ENCODE data around the gene C1orf226. TPM values are rescaled to one million over a fixed set of nuclear protein-coding genes. Genes with fewer than 3 reads are reported as not detected.

Gene C1orf226
- polyA plus RNA-seq, 4 donors, result 13.2 to 25.8 (median 19.5) TPM

DNA sequence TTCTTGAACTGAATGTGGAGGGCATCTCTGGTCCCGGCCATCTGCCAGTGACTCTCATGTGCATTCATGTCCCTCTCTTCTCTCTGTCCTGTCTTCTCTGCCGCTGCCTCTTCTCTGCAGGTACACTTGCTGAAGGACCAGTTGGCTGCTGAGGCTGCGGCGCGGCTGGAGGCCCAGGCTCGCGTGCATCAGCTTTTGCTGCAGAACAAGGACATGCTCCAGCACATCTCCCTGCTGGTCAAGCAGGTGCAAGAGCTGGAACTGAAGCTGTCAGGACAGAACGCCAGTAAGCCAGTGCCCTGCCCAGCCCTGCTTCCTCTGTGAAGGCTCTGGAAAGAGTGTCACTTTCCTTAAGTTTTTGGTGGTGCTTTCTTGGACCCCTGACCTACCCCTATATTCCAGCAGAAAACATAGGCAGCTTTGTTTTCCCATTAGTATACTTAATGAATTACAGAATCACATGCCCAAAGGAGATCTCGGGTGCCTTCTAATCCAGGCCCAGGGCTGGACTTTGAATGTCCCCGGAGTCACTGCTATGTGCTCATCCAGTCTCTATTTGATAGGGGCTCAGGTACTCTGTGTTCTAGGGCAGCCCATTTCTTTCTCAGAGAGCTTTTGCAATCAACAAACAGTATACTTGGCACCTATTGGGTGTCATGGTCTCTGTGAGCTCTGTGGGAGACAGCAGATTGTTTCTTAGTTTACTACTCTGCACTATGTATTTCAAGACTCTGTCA, 16.1 kb upstream of the C1orf226 start:
- no peak for DNase-seq (ENCODE audit: low read depth in 4 of 4, low spot score in 2 of 4)

DNA sequence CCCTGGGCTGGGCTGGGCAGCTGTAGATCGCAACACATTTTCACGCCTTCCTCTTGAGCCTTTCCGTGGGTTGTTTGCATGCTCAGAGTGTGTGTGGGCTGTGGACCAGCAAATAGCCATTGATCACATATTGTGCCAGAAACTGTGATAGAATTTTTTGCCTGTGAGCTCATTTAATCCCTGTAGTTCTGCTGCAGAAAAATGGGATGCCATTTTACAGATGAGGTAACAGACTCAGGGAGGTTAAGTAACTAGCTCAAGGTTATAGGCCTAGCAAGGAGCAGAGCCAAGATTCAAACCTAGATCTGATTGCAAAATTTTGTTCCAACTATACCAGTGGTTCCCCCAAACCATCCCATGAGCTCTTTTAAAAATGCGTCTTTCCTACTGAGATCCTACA, 15.4 kb upstream of the C1orf226 start:
- DNase-seq (ENCODE audit: low read depth in 4 of 4, low spot score in 2 of 4), result no peak

DNA sequence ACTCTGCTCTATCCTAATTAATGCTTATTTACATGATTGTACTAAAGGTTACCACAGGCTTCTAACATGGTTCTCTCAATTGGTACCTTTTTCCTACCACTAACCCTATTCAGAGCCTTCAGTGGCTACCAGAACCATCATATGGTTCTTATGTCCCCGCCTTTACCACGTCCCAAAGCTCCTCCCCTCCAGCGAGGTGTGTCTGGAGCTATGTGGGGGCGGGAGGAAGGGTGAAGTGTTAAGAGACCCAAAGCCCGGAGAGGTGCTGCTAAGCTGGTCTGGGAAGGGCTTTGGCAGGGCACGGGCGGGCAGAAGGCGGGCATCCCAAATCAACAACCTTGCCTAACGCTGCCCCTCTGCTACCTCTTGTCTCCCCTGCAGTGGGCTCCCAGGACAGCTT, 14.9 kb upstream of the C1orf226 start:
- no peak for DNase-seq (ENCODE audit: low read depth in 4 of 4, low spot score in 2 of 4)

DNA sequence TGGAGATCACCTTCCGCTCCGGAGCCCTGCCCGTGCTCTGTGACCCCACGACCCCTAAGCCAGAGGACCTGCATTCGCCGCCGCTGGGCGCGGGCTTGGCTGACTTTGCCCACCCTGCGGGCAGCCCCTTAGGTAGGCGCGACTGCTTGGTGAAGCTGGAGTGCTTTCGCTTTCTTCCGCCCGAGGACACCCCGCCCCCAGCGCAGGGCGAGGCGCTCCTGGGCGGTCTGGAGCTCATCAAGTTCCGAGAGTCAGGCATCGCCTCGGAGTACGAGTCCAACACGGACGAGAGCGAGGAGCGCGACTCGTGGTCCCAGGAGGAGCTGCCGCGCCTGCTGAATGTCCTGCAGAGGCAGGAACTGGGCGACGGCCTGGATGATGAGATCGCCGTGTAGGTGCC, 14.5 kb upstream of the C1orf226 start:
- no peak for DNase-seq (ENCODE audit: low read depth in 4 of 4, low spot score in 2 of 4)

DNA sequence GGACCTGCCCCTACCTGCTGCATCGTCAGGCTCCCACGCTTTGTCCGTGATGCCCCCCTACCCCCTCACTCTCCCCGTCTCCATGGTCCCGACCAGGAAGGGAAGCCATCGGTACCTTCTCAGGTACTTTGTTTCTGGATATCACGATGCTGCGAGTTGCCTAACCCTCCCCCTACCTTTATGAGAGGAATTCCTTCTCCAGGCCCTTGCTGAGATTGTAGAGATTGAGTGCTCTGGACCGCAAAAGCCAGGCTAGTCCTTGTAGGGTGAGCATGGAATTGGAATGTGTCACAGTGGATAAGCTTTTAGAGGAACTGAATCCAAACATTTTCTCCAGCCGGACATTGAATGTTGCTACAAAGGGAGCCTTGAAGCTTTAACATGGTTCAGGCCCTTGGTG, 13.8 kb upstream of the C1orf226 start:
- DNase-seq (ENCODE audit: low read depth in 4 of 4, low spot score in 2 of 4), result no peak

DNA sequence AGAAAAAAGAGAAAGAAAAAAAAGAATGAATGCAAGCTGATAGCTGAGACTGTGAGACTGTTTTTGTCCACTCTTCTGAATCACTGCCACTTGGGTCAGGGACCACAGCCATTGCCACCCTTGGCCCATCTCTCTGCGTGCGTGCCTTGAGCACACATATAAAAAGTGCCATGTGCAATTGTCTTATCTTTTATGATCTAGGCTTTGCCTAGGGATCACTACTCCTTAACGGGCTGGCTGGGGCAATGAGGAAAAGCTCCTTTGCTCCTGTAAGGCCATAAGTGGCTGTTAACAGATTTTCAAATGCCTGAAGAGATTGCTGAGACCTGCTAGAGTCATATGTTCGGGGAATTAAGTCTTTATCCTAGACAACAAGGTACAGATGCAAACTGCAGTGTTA, 13.1 kb upstream of the C1orf226 start:
- no peak for DNase-seq (ENCODE audit: low read depth in 4 of 4, low spot score in 2 of 4)

DNA sequence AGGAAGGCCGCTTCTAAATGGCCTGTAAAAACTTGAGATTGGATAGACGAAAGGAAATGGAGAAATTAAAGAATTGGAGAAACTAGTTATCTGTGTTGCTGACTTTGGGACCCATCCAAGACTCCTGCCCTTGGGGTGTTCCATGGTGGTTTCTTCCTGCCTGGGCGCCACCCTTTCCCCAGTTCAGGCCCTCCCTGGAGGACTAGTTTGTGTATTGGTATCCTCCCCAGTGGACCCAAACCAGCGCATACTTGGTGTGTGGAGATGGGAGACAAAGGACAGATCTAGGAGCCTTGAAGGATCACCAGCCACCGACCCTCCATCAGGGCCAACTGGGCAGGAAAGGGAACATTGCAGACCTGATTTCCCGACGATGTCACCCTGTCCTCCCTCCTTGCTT, 12.0 kb upstream of the C1orf226 start:
- no peak for DNase-seq (ENCODE audit: low read depth in 4 of 4, low spot score in 2 of 4)

DNA sequence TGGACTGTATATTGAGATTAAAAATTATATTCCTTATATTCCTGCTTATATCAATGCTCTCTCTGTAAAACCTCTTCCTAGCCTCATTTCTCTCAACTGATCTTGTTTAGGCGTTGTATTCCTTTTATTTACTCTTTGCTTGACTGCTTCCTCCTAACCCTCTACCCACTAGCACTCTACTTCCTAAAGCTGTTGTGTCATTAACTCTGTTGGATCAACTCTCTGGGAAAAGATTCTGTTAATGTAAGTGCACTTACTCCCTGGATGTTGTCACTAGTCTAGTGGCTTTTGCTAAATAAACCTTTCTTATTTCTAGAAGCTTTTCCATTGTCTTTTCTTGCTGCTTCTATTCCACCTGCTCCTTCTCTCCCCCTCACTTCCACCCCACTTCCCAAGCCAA, 11.4 kb upstream of the C1orf226 start:
- DNase-seq (ENCODE audit: low read depth in 4 of 4, low spot score in 2 of 4), result no peak

DNA sequence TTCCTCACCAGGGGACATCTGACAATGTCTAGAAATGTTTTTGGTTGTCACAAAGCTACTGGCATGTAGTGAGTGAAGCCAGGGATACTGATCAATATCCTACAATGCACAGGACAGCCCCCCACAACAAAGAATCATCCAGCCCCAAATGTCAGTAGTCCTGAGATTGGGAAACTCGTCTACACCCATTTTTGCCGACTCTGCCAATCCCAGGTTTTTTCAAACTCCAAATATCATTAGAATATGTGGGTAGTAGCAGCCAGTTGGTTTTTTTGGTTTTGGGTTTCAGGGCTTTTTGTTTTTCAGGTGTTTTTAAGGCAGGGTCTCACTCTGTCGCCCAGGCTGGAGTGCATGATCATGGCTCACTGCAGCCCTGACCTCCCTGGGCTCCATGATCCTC, 10.8 kb upstream of the C1orf226 start:
- no peak for DNase-seq (ENCODE audit: low read depth in 4 of 4, low spot score in 2 of 4)

DNA sequence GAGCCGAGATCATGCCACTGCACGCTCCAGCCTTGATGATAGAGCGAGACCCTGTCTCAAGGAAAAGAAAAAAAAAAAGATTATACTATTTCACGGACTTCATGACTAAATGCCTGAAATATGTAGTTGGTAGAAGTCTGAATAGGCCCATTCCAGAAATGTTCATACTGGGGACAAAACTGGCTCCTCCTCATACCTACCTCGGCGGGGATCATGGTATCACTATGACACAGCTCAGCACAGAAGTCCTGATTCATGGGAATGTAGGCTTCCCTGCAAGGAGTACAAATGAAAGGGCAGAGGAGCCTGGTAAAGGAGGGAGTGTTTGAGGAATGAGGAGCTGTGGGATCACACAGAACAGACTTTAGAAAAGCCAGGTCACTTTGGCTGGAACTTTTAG, 9.9 kb upstream of the C1orf226 start:
- no peak for DNase-seq (ENCODE audit: low read depth in 4 of 4, low spot score in 2 of 4)

DNA sequence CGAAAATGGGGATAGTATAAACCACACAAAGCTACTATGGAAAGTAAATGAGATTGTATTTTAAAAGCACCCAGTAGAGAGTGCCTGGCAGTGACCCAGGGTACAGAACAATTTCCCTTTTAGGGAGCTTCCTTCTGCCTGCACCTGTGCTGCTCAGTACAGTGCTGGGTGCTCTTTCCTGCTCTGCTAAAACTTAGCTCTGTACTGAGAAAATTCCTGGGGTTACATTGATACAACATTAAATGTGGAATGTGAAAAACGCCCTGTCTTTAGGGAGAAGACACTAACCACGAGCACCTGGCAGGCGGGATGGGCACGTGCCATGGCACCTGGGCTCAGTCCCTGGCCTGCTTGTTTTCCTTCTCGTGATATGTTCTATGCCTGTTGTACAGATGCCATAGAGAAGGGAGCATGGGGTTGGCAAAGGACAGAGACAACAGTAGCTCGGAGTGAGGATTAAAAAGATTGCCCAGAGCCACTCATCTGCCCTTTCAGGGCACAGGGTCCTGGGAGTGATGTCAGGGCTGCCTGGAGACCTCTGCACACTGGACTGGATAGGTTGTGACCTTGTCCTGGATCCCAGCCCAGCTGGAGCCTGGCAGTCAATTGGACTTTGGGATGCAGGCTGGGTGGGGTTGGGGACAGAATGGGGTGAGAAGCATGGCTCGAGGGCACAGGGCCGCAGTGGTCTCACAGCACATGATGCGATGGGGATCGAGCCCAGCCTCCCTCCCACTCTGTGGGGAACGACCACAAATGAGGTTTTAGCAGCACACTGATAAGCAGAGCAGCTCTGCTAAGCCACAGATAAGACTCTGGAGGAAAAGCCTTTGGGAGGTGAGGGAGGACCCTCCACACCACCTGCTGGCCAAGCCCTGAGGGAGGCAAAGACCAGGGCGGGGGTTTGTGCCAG, 9.1 kb upstream of the C1orf226 start:
- no peak for DNase-seq (ENCODE audit: low read depth in 4 of 4, low spot score in 2 of 4)

DNA sequence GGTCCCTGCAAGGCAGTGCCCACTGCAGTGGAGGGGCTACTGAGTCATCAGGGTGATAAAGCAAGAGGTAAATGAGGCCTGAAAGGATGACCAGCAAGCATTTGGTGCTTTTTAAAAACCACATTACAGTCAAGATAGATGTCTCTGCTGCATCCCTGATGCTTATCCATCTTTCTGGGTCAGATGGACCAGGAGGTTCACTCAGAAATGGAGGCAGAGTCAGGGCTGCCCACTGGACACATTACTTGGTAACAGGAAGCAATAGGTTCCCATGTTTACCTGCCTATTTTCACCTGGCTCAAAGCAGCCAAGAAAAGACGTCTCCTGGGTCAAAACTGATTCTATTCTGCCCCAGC, 8.5 kb upstream of the C1orf226 start:
- no peak for DNase-seq (ENCODE audit: low read depth in 4 of 4, low spot score in 2 of 4)

DNA sequence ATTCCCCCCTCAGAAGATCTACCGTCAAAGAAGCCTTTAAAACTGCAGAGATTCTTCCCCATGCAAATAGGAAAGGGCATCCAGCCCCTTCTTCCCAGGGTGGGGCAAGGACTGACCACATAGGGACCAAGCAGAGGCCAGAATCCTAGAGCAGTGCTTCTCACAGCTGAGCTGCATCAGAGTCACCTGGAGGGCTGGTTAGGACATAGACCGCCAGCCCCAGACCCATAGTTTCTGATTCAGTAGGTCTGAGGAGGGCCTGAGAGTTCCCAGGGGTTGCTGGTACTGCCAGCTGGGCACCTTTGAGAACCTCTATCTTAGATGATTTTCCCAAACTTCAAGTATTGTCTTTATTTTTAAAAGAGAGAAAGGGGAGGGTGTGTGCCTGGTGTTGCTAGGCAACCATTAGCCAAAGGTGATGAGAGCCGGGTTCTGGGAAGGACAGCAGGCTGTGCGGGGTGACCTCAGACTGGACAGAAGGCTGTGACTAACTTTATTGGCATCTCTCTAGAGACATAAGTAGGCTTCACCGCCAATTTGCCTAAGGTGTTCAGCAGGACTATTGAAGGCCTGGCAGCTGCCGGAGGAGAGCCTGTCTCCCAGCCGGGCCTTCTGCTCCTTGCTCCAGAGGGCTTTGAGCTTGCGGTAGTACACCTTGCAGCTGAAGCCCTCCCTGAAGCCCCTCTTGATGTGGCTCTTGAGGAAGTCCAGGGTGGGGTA, 7.8 kb upstream of the C1orf226 start:
- no peak for DNase-seq (ENCODE audit: low read depth in 4 of 4, low spot score in 2 of 4)

DNA sequence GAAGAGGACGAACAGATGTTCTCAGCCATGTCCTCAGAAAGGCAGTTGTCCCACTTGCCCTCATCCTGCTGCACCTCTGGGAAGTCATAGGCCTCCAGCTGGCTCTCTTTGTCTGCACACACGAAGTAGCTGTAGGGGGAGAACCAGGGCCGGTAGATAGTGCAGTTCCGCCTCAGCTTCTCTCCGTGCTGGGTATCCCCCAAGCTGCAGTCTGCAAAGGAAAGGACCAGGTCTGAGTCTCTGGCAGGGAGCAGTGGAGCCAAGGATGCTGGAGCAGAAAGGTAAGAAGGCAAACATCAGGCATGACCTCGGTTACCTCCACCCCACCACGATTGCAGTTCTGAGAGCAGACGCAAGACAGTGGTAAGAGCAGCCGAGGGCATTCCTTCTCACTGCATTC, 7.1 kb upstream of the C1orf226 start:
- no peak for DNase-seq (ENCODE audit: low read depth in 4 of 4, low spot score in 2 of 4)

DNA sequence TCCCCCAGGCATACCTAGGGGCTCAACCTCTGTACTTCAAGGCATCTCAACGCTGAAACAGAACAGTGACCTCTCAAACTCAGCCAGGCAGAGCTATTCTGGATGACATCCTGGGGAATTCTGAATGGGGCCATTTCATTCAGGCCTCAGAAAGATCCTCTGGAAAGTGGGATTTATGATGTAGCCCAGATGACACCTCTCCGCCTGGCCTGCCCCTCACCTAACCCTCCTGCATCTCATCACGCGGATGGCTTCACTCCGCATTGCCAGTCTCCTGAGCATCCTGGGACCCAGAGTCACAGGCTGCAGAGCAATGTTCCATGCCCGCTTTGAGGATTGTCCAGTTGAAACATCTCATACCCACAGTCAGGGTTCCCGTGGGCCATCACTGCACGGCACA, 6.1 kb upstream of the C1orf226 start:
- no peak for DNase-seq (ENCODE audit: low read depth in 4 of 4, low spot score in 2 of 4)

DNA sequence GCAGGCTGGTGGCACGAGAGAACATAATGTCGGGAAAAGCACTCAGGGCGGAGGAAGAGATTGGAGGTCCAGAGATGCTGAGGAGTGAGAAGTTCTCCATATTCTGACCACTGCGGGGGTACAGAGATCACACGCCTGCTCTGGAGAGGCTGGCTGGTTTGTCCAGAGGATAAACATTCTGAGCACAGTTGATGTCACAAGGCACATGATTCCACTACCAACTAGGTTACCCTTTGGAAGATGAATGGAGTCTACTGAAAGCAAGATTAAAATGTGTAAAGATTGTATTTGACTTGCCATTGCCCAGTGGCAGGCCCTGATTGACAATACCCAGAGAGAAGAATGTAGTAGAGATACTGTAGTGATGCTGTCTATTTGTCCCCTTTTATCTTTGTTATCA, 4.8 kb upstream of the C1orf226 start, which contains the start of gene SPATA46:
Gene SPATA46 (minus strand): TSS at position 164 of the 400 bp plus-strand sequence. CDS start 64 bp downstream, at position 100.
- no peak for DNase-seq (ENCODE audit: low read depth in 4 of 4, low spot score in 2 of 4)

DNA sequence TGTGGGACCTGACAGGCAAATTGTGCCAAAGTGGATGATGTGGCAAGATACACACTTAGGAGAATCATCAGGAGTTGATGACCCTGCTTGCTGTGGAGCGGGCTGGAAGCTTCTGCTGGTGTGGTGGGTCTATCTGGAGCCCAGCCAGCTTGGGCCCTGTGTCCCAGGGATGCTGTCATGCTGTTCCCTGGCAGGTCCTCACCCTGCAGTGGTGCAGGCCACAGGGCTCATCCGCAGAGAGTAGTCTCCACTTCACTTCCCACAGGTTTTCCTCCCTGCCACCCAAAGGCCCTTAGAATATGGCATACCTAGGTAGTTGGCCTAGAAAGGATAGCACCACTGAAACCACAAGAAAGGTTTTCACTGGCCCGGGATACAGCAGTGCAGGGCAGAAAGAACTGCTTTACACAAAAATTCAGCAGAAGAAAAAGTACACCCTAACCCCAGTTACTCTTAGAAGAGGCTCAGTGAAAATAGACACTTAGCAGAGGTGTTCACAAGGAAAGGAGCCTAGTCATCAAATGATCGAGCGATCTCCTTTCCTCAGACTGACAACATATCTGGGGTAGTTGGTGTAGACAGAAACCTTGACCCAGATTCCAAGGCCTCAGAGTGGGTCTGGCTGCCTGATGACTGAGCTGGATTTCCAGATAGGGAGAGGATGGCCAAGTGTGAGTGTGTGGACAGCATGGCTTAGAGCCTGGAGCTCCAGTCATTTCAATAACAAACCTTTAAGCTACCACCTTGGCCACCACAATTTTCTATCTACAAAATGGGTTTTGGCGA, 1.3 kb upstream of the C1orf226 start:
- no peak for DNase-seq (ENCODE audit: low read depth in 4 of 4, low spot score in 2 of 4)

DNA sequence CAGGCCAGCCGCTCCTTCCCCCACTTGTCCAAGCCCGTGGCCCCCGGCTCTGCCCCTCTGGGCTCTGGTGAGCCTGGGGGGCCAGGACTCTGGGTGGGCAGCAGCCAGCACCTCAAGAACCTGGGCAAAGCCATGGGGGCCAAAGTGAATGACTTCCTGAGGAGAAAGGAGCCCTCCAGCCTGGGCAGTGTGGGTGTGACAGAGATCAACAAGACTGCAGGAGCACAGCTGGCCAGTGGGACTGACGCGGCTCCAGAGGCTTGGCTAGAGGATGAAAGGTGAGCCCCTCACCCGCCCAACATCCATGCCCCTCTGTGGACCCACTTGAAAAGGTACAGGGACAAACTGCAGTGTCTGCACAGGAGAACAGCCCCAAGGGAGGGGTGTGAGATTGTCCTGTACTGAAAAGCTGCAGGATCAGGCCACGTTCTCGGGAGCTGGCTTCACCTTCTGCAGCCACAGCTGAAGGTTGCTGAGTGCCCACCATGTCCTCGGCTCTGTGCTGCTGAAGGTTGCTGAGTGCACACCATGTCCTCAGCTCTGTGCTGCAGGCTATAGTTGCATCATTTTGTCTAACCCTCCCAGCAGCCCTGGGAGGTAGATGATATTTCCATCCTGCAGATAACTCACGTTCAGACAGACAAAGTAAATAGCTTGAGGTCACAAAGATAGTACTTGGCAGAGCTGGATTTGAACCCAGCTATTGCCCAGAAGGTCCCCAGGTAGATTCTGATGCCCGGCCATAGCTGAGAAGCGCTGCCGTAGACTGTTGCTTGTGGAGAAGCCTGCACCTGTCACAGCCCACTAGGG, 618 bp downstream of the C1orf226 start:
- DNase-seq (ENCODE audit: low read depth in 4 of 4, low spot score in 2 of 4), result no peak

DNA sequence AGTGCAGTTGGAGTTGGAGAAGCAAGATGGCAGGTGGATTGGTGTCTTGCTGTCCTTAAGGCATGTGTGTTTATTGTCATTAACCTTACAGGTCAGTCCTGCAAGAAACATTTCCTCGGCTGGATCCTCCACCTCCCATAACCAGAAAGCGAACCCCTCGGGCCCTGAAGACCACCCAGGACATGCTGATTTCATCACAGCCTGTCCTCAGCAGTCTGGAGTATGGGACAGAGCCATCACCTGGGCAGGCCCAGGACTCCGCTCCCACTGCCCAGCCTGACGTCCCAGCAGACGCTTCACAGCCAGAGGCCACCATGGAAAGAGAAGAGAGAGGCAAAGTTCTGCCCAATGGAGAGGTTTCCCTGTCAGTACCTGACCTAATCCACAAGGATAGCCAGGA, 1.6 kb downstream of the C1orf226 start:
- no peak for DNase-seq (ENCODE audit: low read depth in 4 of 4, low spot score in 2 of 4)

DNA sequence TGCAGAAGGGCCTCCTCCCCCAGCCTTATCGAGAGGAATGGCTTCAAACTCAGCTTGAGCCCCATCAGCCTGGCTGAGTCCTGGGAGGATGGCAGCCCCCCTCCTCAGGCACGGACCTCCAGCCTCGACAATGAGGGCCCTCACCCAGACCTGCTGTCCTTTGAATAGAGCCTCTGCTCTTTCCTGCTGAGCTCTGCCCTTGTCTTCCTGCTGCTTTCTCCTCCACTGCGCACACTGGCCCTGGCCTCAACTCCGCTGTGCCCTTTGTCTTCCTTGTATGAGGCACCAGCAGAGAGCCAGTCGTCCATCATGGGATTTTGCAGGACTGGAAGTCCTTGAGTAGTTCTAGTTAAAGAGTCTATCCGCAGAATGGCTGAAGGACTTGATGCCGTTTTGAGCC, 2.0 kb downstream of the C1orf226 start:
- DNase-seq (ENCODE audit: low read depth in 4 of 4, low spot score in 2 of 4), result no peak

Data from left renal cortex interstitium (tissue), 4 donors.